H1 (cell line): ENCODE data around the gene SERHL2. TPM values are rescaled to one million over a fixed set of nuclear protein-coding genes. Genes with fewer than 3 reads are reported as not detected.
A peak's percentile ranks its signal among the peaks of the same experiment; 100 is the strongest.

Experiments used
- CTCF ChIA-PET: fragments of 300-600 bp; sonication (Branson Sonifier 250); formaldehyde crosslinking; loops from one replicate; lab custom pipeline; 2021; ENCODE audit not compliant: partially characterized antibody; lab: Charles Lee
- POLR2A ChIA-PET: fragments of 300-600 bp; sonication (Branson Sonifier 250); formaldehyde crosslinking; loops from one replicate; lab custom pipeline; 2021; ENCODE audit warnings: inconsistent platforms; ENCODE audit not compliant: partially characterized antibody; lab: Charles Lee
- DNase-seq, 2 experiments: peaks; one replicate each; pipeline versions ENCODE4 v3.0.0 to v3.0.0-alpha.2; 2010 to 2022; ENCODE audit warnings: low spot score in 2 of 2, low read depth in 1 of 2, mixed read lengths in 1 of 2
- FAIRE-seq: peaks from 2 replicates; lab custom pipeline; 2011; peaks lifted over from hg19 to GRCh38; lab: Jason Lieb, UNC
- H2AFZ ChIP-seq: 2 replicates; pipeline ENCODE4 v1.8.1; 2012; ENCODE audit warnings: low read length, inconsistent platforms
- H2AK5ac ChIP-seq: 2 replicates; pipeline ENCODE4 v1.6.1; 2013; ENCODE audit warnings: low read depth, low read length
- H2BK120ac ChIP-seq: replicated peaks from 2 replicates; pipeline ENCODE3; 2013; ENCODE audit warnings: low read depth, low read length, inconsistent platforms
- H2BK12ac ChIP-seq: 2 replicates; pipeline ENCODE4 v1.6.1; 2013; ENCODE audit warnings: low read depth, low read length
- H2BK15ac ChIP-seq: 2 replicates; pipeline ENCODE4 v1.6.1; 2013; ENCODE audit warnings: low read length
- H2BK20ac ChIP-seq: 2 replicates; pipeline ENCODE4 v1.6.1; 2013; ENCODE audit warnings: low read length
- H2BK5ac ChIP-seq: 2 replicates; pipeline ENCODE4 v1.6.1; 2013; ENCODE audit warnings: low read depth, low read length
- H3K14ac ChIP-seq: 2 replicates; pipeline ENCODE4 v1.6.1; 2013; ENCODE audit warnings: inconsistent platforms; ENCODE audit not compliant: insufficient read length
- H3K18ac ChIP-seq: 2 replicates; pipeline ENCODE4 v1.6.1; 2013; ENCODE audit warnings: low read length; ENCODE audit errors: extremely low read depth
- H3K23ac ChIP-seq: 2 replicates; pipeline ENCODE4 v1.6.1; 2013; ENCODE audit warnings: inconsistent platforms; ENCODE audit not compliant: insufficient read length
- H3K23me2 ChIP-seq: 2 replicates; pipeline ENCODE4 v1.6.1; 2013; ENCODE audit warnings: low read depth, low read length
- H3K27ac ChIP-seq: 2 replicates; pipeline ENCODE4 v1.6.1; 2011; ENCODE audit warnings: low read depth, low read length, inconsistent platforms
- H3K27me3 ChIP-seq, 4 experiments: replicated peaks in 1 of 4; 1 replicate in 1 of 4; 2 replicates in 3 of 4; pipeline versions ENCODE4 v1.6.1 to v1.8.1; 2011 to 2013; ENCODE audit warnings: low read length in 3 of 4, mild to moderate bottlenecking in 3 of 4, inconsistent platforms in 2 of 4, mixed read lengths in 2 of 4, moderate library complexity in 1 of 4; ENCODE audit not compliant: control insufficient read depth in 3 of 4, insufficient read depth in 3 of 4; ENCODE audit errors: extremely low read depth in 1 of 4
- H3K36me3 ChIP-seq, 4 experiments: 2 replicates each; pipeline versions ENCODE4 v1.6.1 to v1.8.1; 2011 to 2013; ENCODE audit warnings: mild to moderate bottlenecking in 4 of 4, low read length in 3 of 4, moderate library complexity in 2 of 4, control low read depth in 1 of 4, inconsistent platforms in 1 of 4; ENCODE audit not compliant: insufficient read depth in 4 of 4, control insufficient read depth in 2 of 4
- H3K4ac ChIP-seq: replicated peaks from 2 replicates; pipeline ENCODE3; 2013; ENCODE audit warnings: low read length, low read depth, mixed read lengths, inconsistent platforms; ENCODE audit not compliant: insufficient read length
- H3K4me1 ChIP-seq, 4 experiments: replicated peaks in 1 of 4; 1 replicate in 1 of 4; 2 replicates in 3 of 4; pipeline versions ENCODE4 v1.6.1 to v1.8.1; 2011 to 2013; ENCODE audit warnings: low read length in 3 of 4, inconsistent platforms in 2 of 4, mixed read lengths in 1 of 4; ENCODE audit not compliant: insufficient read depth in 4 of 4, control insufficient read depth in 3 of 4
- H3K4me2 ChIP-seq, 2 experiments: 2 replicates each; pipeline versions ENCODE4 v1.6.1 to v1.8.1; 2011 to 2013; ENCODE audit warnings: low read depth in 2 of 2, low read length in 2 of 2, control low read depth in 1 of 2, inconsistent platforms in 1 of 2, mild to moderate bottlenecking in 1 of 2; ENCODE audit not compliant: insufficient read depth in 1 of 2
- H3K4me3 ChIP-seq, 4 experiments: fragments of 200-600, 300-600 bp in 1 of 4; sonication (generic), shearing (Covaris generic), sonication (Bioruptor Twin) in 1 of 4; 2 replicates each; pipeline versions ENCODE4 v1.5.1 to v1.8.1; 2011 to 2016; ENCODE audit warnings: low read length in 4 of 4, low read depth in 3 of 4, control low read depth in 2 of 4, inconsistent platforms in 2 of 4, mild to moderate bottlenecking in 2 of 4, mixed read lengths in 1 of 4, moderate library complexity in 1 of 4; ENCODE audit not compliant: insufficient read depth in 2 of 4; ENCODE audit errors: extremely low read depth in 1 of 4
- H3K56ac ChIP-seq: replicated peaks from 2 replicates; pipeline ENCODE3; 2013; ENCODE audit warnings: low read depth, mild to moderate bottlenecking, mixed read lengths, low read length, inconsistent platforms; ENCODE audit not compliant: insufficient read length
- H3K79me1 ChIP-seq: 2 replicates; pipeline ENCODE4 v1.6.1; 2013; ENCODE audit warnings: low read depth, low read length, control low read depth
- H3K79me2 ChIP-seq, 2 experiments: 2 replicates each; pipeline versions ENCODE4 v1.6.1 to v1.8.1; 2012 to 2013; ENCODE audit warnings: low read length in 2 of 2, mild to moderate bottlenecking in 2 of 2, inconsistent platforms in 1 of 2; ENCODE audit not compliant: insufficient read depth in 2 of 2, control insufficient read depth in 1 of 2
- H3K9ac ChIP-seq, 4 experiments: replicated peaks in 1 of 4; 1 replicate in 1 of 4; 2 replicates in 3 of 4; pipeline versions ENCODE4 v1.6.1 to v1.8.1; 2011 to 2013; ENCODE audit warnings: low read depth in 3 of 4, low read length in 3 of 4, control low read depth in 2 of 4, mild to moderate bottlenecking in 2 of 4, moderate library complexity in 2 of 4, inconsistent platforms in 1 of 4; ENCODE audit errors: extremely low read depth in 1 of 4
- H3K9me3 ChIP-seq, 2 experiments: 2 replicates each; pipeline versions ENCODE4 v1.6.1 to v1.8.1; 2012 to 2013; ENCODE audit warnings: mild to moderate bottlenecking in 2 of 2, moderate library complexity in 2 of 2, control low read depth in 1 of 2, inconsistent platforms in 1 of 2, low read depth in 1 of 2, low read length in 1 of 2, mixed read lengths in 1 of 2; ENCODE audit not compliant: insufficient read depth in 2 of 2
- H4K20me1 ChIP-seq, 2 experiments: replicated peaks in 1 of 2; 2 replicates each; pipeline versions ENCODE3 to v1.8.1; 2011 to 2013; ENCODE audit warnings: inconsistent platforms in 2 of 2, low read length in 2 of 2, mild to moderate bottlenecking in 1 of 2; ENCODE audit not compliant: insufficient read depth in 2 of 2, control insufficient read depth in 1 of 2
- H4K5ac ChIP-seq: 2 replicates; pipeline ENCODE4 v1.6.1; 2013; ENCODE audit warnings: low read length, low read depth, mixed read lengths, inconsistent platforms; ENCODE audit not compliant: insufficient read length
- H4K8ac ChIP-seq: 2 replicates; pipeline ENCODE4 v1.8.0; 2013; ENCODE audit warnings: mild to moderate bottlenecking, moderate library complexity, low read length, inconsistent platforms; ENCODE audit not compliant: insufficient read depth; ENCODE audit errors: extremely low read depth
- H4K91ac ChIP-seq: replicated peaks from 2 replicates; pipeline ENCODE3; 2013; ENCODE audit warnings: low read length, mixed read lengths, inconsistent platforms; ENCODE audit not compliant: insufficient read length
- CTCF ChIP-seq, 3 experiments: IDR thresholded peaks; 1 replicate in 2 of 3; 2 replicates in 1 of 3; pipeline versions ENCODE4 v1.5.1 to v1.6.1; 2011; ENCODE audit warnings: low read length in 3 of 3, mild to moderate bottlenecking in 3 of 3, inconsistent platforms in 2 of 3, low read depth in 1 of 3, moderate library complexity in 1 of 3; ENCODE audit not compliant: insufficient read depth in 1 of 3; ENCODE audit errors: control extremely low read depth in 1 of 3
- EZH2 ChIP-seq: fragments of 200-600 bp; sonication (generic); IDR thresholded peaks from 2 replicates; pipeline ENCODE4 v1.7.1; 2012; ENCODE audit warnings: low read depth, mild to moderate bottlenecking, moderate library complexity, low read length, inconsistent platforms; ENCODE audit not compliant: severe bottlenecking
- GABPA ChIP-seq: IDR thresholded peaks from 2 replicates; pipeline ENCODE4 v1.6.1; 2011; ENCODE audit warnings: mild to moderate bottlenecking, low read length, moderate library complexity, borderline replicate concordance; ENCODE audit not compliant: insufficient read depth
- WGBS, 2 experiments: shearing (Covaris generic) in 1 of 2; methylation state at CpG; one replicate each; pipeline versions ENCODE4 v1.1.6 to v1.1.7; 2013 to 2015; ENCODE audit warnings: low lambda C conversion rate in 2 of 2, mixed read lengths in 2 of 2, inconsistent platforms in 1 of 2, low coverage in 1 of 2, missing lambda C conversion rate in 1 of 2; ENCODE audit not compliant: insufficient replicate concordance in 2 of 2, insufficient coverage in 1 of 2, insufficient read length in 1 of 2; ENCODE audit errors: extremely low coverage in 1 of 2, missing lambda C conversion rate in 1 of 2; 5-methylcytosine and 5-hydroxymethylcytosine counted together
- polyA plus RNA-seq, 7 experiments: library from polyadenylated mRNA; depleted of rRNA in 3 of 7; stranded (reverse) in 5 of 7; unstranded in 2 of 7; fragments of >200 nt in 5 of 7; fragments of 200-250 nt in 2 of 7; gene quantifications; 1 replicate in 5 of 7; 2 replicates in 1 of 7; 4 replicates in 1 of 7; pipeline versions ENCODE4 v1.2.1 to v1.2.3, GENCODE V29; 2011 to 2013; ENCODE audit warnings: missing spikeins in 2 of 7, mixed read lengths in 2 of 7
- total RNA-seq: library from RNA; stranded (reverse); fragmentation: NEBNext Ultra II Directional; extraction: Animal tissue kit (Norgen Biotek cat#: 25700); gene quantifications from 2 replicates; pipeline ENCODE4 v1.2.1, GENCODE V29; 2021

SERHL2 gene
- total and polyA plus RNA-seq, 2 of the 8 experiments (the other 6 are each of a cell fraction or from before 2014, with no cell fraction given), result 0.91 TPM; not detected in 1

- Histone ChIP-seq H3K36me3 (peaks cover 38 to 83% (median 65%) of the 10 kb centered on the region in 4 experiments), H3K9ac (no peak overlapping the region; a peak in 1 of 7 replicates)
- CTCF ChIA-PET, result interaction anchor here (1.1 to 3.7 kb wide), 5 partner anchors 9 to 262 kb away, joined by 4 to 19 read pairs (median 6); no protein-coding TSS in a partner anchor
Observed at GRCh38 chr22:42596863-42597530, 43.2 kb downstream of the SERHL2 start.

More at GRCh38 chr22:42596863-42597530, 43.2 kb downstream of the SERHL2 start:
- Histone ChIP-seq H4K91ac (no peak overlapping the region), H3K4me3 (no peak overlapping the region), H3K9me3 (no peaks in the 10 kb centered on the region), H3K79me2 (peaks cover 0 to 14% of the 10 kb centered on the region in 2 experiments; a peak in 2 of 4 replicates), H2BK15ac (no peak overlapping the region), H3K79me1 (peaks cover 10% of the 10 kb centered on the region; the same call in 1 of the 2 replicates), H2BK20ac (no peak overlapping the region), H4K5ac (no peak overlapping the region), H3K27ac (no peak overlapping the region), H3K18ac (no peak overlapping the region), H2BK12ac (no peak overlapping the region), H3K23ac (no peak overlapping the region), H3K4me2 (no peak overlapping the region), H3K4me1 (no peaks in the 10 kb centered on the region), H4K20me1 (peaks cover 4 to 18% of the 10 kb centered on the region in 2 experiments), H2BK120ac (no peak overlapping the region), H3K14ac (no peak overlapping the region), H3K56ac (no peak overlapping the region), H3K27me3 (no peaks in the 10 kb centered on the region), H3K23me2 (no peaks in the 10 kb centered on the region), H4K8ac (no peak overlapping the region), H3K4ac (no peak overlapping the region), H2AFZ (no peak overlapping the region), H2BK5ac (no peak overlapping the region), H2AK5ac (no peak overlapping the region)
- POLR2A ChIA-PET, result interaction anchor here (1.0 to 28.3 kb wide), 5 partner anchors 10 to 418 kb away, joined by 3 to 399 read pairs (median 4); partner anchors contain the start of genes PACSIN2 and POLDIP3
- 93% methylated on average over 11 of the region's 11 CpGs; no CpG with 5 or more reads in 1 of the 2 experiments for whole genome bisulfite sequencing, 2 experiments
- no peak for DNase-seq
- FAIRE-seq, result no peak
- TF ChIP-seq GABPA (no peak), EZH2 (no peak), CTCF (IDR thresholded peaks at IDR 0.05; ENCODE audit: control extremely low read depth in 1 of 3, insufficient read depth in 1 of 3, low read depth in 1 of 3, low read length in 3 of 3) (peak in 1 of 3 experiments; percentile 4; a peak in 1 of 4 replicates)
